DOHH2 (cell line): ENCODE data around the gene XRCC1.

Experiments used
- H3F3A ChIP-seq: fragments of 200-600 bp; sonication (generic), shearing (Covaris generic); 2 replicates; pipeline ENCODE4 v1.6.0; 2016; ENCODE audit warnings: antibody characterized with exemption, mild to moderate bottlenecking; ENCODE audit not compliant: control insufficient read depth, insufficient read depth
- H3K27ac ChIP-seq: fragments of 200-600 bp; sonication (generic); 2 replicates; pipeline ENCODE4 v1.5.1; 2014; ENCODE audit warnings: low read depth, mild to moderate bottlenecking, low read length, moderate library complexity
- H3K27me3 ChIP-seq: fragments of 200-600 bp; sonication (generic); 2 replicates; pipeline ENCODE4 v1.6.1; 2014; ENCODE audit warnings: mild to moderate bottlenecking, low read length, mixed read lengths; ENCODE audit not compliant: control insufficient read depth
- H3K36me3 ChIP-seq: fragments of 200-600 bp; sonication (generic); 2 replicates; pipeline ENCODE4 v1.6.1; 2014; ENCODE audit warnings: mild to moderate bottlenecking, low read length, moderate library complexity, mixed read lengths; ENCODE audit not compliant: control insufficient read depth
- H3K4me1 ChIP-seq: fragments of 200-600 bp; sonication (generic); 2 replicates; pipeline ENCODE4 v1.6.1; 2014; ENCODE audit warnings: mild to moderate bottlenecking, low read length, mixed read lengths; ENCODE audit not compliant: control insufficient read depth
- H3K4me2 ChIP-seq: fragments of 200-600 bp; sonication (generic); 2 replicates; pipeline ENCODE4 v1.6.0; 2014; ENCODE audit warnings: mild to moderate bottlenecking, low read length, moderate library complexity
- H3K4me3 ChIP-seq: fragments of 200-600 bp; sonication (generic); 2 replicates; pipeline ENCODE4 v1.5.1; 2014; ENCODE audit warnings: mild to moderate bottlenecking, low read length, mixed read lengths
- H3K79me2 ChIP-seq: fragments of 200-600 bp; sonication (generic); 2 replicates; pipeline ENCODE4 v1.6.1; 2014; ENCODE audit warnings: mild to moderate bottlenecking, low read length, mixed read lengths; ENCODE audit not compliant: control insufficient read depth
- H3K9me2 ChIP-seq: fragments of 200-600 bp; sonication (generic); replicated peaks from 2 replicates; pipeline ENCODE4 v1.6.1; 2014; ENCODE audit warnings: mild to moderate bottlenecking, low read length, mixed read lengths; ENCODE audit not compliant: control insufficient read depth
- H3K9me3 ChIP-seq: fragments of 200-600 bp; sonication (generic); 2 replicates; pipeline ENCODE4 v1.6.1; 2014; ENCODE audit warnings: antibody characterized with exemption, low read length, mixed read lengths; ENCODE audit not compliant: control insufficient read depth, insufficient read depth
- H4K20me1 ChIP-seq: fragments of 200-600 bp; sonication (generic); 2 replicates; pipeline ENCODE4 v1.6.0; 2014; ENCODE audit warnings: low read depth, mild to moderate bottlenecking, antibody characterized with exemption, low read length, moderate library complexity; ENCODE audit not compliant: control insufficient read depth, insufficient read depth
- EZH2phosphoT487 ChIP-seq: fragments of 200-600 bp; sonication (generic); IDR thresholded peaks from 2 replicates; pipeline ENCODE4 v1.6.1; 2017; ENCODE audit warnings: borderline replicate concordance, mild to moderate bottlenecking, antibody characterized with exemption, low read length, moderate library complexity, mixed read lengths
- TF ChIP-seq, protein P1 (sequence below): fragments of 200-600 bp; sonication (generic); IDR thresholded peaks from one replicate; pipeline ENCODE4 v1.5.1; 2014; ENCODE audit warnings: antibody characterized with exemption, mild to moderate bottlenecking, low read depth, low read length; ENCODE audit not compliant: poor library complexity, severe bottlenecking

Gene XRCC1

DNA sequence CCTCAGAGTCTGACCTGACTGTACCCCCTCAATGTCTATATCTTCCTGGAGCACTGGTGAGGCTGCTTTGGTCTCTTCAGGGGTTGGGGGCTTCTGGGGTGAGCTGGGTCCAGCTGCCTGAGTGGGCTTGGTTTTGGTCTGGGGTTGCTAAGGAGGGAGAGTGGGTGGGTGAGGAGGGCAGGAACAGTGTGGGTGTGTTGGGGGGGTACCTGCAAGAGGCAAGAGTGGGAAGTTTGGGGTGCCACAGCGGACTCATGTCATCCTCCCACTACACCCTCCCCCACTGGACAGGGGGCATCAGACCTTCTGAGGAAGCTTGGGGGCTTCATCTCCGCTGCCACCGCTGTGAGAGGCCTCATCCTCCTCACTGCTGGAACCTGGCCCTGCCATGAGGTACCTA is 28.7 kb downstream of the XRCC1 start:
- Histone ChIP-seq H3K4me2 (no peak overlapping the region), H3K4me3 (no peak overlapping the region), H3K36me3 (peaks cover 26% of the 10 kb centered on the region), H3K27ac (no peak overlapping the region), H3K9me3 (no peaks in the 10 kb centered on the region), H3K9me2 (no peaks in the 10 kb centered on the region), H4K20me1 (no peaks in the 10 kb centered on the region), H3K27me3 (no peaks in the 10 kb centered on the region), H3K4me1 (no peaks in the 10 kb centered on the region), H3F3A (no peaks in the 10 kb centered on the region), H3K79me2 (no peaks in the 10 kb centered on the region)
- no peak for TF ChIP-seq EZH2phosphoT487

DNA sequence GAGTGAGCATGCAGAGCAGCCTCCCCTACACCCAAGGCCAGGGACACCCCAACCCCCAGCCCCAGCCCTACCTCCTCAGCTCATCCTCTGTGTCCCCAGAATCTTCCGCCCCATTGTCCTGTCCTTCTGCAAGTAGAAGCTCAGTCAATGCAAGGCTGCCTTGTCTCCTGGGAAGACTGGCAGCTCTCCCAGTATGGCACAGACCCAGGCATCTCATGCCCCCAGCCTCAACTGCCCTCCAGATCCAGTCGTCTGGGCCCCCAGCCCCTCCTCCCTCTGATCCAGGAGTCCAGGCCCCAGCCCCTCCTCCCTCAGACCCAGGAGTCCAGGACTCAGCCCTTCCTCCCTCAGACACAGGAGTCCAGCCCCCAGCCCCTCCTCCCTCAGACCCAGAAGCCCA is 29.3 kb downstream of the XRCC1 start:
- H4K20me1 ChIP-seq, result no peaks in the 10 kb centered on the region
- H3K4me2 ChIP-seq, result no peak overlapping the region
- H3K79me2 ChIP-seq, result no peaks in the 10 kb centered on the region
- no peaks in the 10 kb centered on the region for H3F3A ChIP-seq
- no peaks in the 10 kb centered on the region for H3K9me2 ChIP-seq
- no peak overlapping the region for H3K4me3 ChIP-seq
- no peaks in the 10 kb centered on the region for H3K9me3 ChIP-seq
- H3K36me3 ChIP-seq, result peaks cover 22% of the 10 kb centered on the region; the same call in 1 of the 2 replicates
- H3K27me3 ChIP-seq, result no peaks in the 10 kb centered on the region
- TF ChIP-seq EZH2phosphoT487, result no peak
- TF ChIP-seq, protein P1, sequence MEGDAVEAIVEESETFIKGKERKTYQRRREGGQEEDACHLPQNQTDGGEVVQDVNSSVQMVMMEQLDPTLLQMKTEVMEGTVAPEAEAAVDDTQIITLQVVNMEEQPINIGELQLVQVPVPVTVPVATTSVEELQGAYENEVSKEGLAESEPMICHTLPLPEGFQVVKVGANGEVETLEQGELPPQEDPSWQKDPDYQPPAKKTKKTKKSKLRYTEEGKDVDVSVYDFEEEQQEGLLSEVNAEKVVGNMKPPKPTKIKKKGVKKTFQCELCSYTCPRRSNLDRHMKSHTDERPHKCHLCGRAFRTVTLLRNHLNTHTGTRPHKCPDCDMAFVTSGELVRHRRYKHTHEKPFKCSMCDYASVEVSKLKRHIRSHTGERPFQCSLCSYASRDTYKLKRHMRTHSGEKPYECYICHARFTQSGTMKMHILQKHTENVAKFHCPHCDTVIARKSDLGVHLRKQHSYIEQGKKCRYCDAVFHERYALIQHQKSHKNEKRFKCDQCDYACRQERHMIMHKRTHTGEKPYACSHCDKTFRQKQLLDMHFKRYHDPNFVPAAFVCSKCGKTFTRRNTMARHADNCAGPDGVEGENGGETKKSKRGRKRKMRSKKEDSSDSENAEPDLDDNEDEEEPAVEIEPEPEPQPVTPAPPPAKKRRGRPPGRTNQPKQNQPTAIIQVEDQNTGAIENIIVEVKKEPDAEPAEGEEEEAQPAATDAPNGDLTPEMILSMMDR, result no peak
- no peaks in the 10 kb centered on the region for H3K4me1 ChIP-seq
- H3K27ac ChIP-seq, result no peak overlapping the region

DNA sequence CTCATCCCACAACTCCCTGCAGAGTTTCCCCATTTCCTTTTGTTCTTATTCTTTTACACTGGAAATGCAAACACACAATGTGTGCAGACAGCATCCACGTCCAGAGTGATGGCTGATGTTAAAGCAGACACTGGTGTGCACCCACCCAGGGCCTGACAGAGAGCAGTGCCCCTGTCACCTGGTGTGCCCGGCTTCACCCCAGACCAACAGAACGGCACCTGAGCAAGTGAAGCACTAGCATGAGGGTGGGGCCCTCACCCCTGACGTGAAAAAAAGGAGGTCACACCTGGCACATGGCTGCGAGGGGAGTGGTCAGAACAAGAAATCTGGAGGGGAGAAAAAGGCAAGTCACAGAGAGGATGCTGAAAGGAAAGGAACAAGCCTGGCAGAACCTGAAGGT is 30.1 kb downstream of the XRCC1 start:
- no peaks in the 10 kb centered on the region for H3K4me1 ChIP-seq
- no peak for TF ChIP-seq EZH2phosphoT487
- TF ChIP-seq, protein P1, result no peak
- H3K9me3 ChIP-seq, result no peaks in the 10 kb centered on the region
- H3K9me2 ChIP-seq, result no peaks in the 10 kb centered on the region
- no peak overlapping the region for H3K4me2 ChIP-seq
- H3K27me3 ChIP-seq, result no peaks in the 10 kb centered on the region
- no peaks in the 10 kb centered on the region for H4K20me1 ChIP-seq
- H3K79me2 ChIP-seq, result no peaks in the 10 kb centered on the region
- no peak overlapping the region for H3K27ac ChIP-seq
- peaks cover 24% of the 10 kb centered on the region; the same call in 1 of the 2 replicates for H3K36me3 ChIP-seq
- H3K4me3 ChIP-seq, result no peak overlapping the region
- H3F3A ChIP-seq, result no peaks in the 10 kb centered on the region

DNA sequence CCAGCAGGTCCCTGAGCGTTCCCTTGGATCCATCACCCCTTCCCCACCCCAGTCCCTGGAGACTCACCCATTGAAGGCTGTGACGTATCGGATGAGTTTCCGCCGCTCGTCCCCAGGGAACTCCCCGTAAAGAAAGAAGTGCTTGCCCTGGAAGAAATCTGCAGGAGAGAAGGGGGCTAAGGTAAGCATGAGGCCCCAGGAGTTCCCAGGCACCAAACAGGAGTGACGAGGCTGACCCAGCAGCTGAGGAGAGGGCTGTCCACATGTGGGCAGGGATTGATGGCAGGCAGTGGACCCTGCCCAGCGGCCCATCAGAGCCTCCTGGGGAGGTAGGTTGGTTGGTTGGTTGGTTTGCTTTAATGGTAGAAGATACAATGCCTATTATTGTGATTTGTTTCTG is 31.2 kb downstream of the XRCC1 start:
- H3K4me2 ChIP-seq, result no peak overlapping the region
- no peaks in the 10 kb centered on the region for H3K27me3 ChIP-seq
- H3F3A ChIP-seq, result no peaks in the 10 kb centered on the region
- H3K4me1 ChIP-seq, result no peaks in the 10 kb centered on the region
- H4K20me1 ChIP-seq, result no peaks in the 10 kb centered on the region
- peaks cover 31% of the 10 kb centered on the region for H3K36me3 ChIP-seq
- H3K27ac ChIP-seq, result no peak overlapping the region
- H3K79me2 ChIP-seq, result no peaks in the 10 kb centered on the region
- TF ChIP-seq, protein P1, result no peak
- TF ChIP-seq EZH2phosphoT487, result no peak
- no peaks in the 10 kb centered on the region for H3K9me2 ChIP-seq
- H3K4me3 ChIP-seq, result no peak overlapping the region
- no peaks in the 10 kb centered on the region for H3K9me3 ChIP-seq
